GM21515 (cell line): Measurements from ENCODE around the gene SLC35G4.
"Not testable (repeated sequence)": the region's sequence is repeated elsewhere in the genome, so short reads cannot be mapped to it uniquely, and the experiment has no call there.

ENCODE experiments used
- ATAC-seq: cut with Tn5 transposase; IDR thresholded peaks from one replicate; pipeline ENCODE4 v1.9.1; 2021; ENCODE audit not compliant: unreplicated experiment

The SLC35G4 gene

DNA sequence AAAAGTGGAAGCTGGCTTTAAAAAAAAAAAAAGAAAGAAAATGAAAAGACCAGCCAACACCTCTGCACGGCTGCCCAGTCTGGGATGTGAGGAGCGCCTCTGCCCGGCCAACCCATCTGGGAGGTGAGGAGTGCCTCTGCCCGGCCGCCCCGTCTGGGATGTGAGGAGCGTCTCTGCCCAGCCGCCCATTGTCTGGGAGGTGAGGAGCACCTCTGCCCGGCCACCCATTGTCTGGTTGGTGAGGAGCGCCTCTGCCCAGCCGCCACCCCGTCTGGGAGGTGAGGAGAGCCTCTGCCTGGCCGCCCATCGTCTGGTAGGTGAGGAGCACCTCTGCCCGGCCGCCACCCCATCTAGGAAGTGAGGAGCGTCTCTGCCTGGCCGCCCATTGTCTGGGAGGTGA is 3.7 kb downstream of the SLC35G4 start:
- not testable (repeated sequence) for ATAC-seq

DNA sequence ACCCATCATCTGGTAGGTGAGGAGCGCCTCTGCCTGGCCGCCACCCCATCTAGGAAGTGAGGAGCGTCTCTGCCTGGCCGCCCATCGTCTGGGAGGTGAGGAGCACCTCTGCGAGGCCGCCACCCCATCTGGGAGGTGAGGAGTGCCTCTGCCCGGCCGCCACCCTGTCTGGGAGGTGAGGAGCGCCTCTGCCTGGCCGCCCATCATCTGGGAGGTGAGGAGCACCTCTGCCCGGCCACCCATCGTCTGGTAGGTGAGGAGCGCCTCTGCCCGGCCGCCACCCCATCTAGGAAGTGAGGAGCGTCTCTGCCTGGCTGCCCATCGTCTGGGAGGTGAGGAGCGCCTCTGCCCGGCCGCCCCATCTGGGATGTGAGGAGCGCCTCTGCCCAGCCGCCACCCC is 4.2 kb downstream of the SLC35G4 start:
- ATAC-seq, result not testable (repeated sequence)

DNA sequence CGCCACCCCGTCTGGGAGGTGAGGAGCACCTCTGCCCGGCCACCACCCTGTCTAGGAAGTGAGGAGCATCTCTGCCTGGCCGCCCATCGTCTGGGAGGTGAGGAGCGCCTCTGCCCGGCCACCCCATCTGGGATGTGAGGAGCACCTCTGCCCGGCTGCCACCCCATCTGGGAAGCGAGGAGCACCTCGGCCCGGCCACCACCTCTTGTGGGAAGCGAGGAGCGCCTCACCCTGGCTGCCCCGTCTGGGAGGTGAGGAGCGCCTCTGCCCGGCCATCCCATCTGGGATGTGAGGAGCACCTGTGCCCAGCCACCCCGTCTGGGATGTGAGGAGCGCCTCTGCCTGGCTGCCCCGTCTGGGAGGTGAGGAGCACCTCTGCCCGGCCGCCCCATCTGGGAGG is 4.6 kb downstream of the SLC35G4 start:
- not testable (repeated sequence) for ATAC-seq

DNA sequence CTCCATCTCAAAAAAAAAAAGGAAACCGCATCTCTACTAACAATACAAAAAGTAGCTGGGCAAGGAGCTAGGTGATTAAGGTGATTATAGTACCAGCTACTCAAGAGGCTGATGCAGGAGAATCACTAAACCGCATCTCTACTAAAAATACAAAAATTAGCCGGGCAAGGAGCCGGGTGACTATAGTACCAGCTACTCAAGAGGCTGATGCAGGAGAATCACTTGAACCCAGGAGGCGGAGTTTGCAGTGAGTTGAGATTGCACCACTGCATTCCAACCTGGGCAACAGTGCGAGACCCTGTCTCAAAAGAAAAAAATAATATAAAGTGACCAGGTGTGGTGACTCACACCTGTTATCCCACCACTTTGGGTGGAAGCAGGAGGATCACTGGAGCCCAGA is 5.6 kb downstream of the SLC35G4 start:
- not testable (repeated sequence) for ATAC-seq

DNA sequence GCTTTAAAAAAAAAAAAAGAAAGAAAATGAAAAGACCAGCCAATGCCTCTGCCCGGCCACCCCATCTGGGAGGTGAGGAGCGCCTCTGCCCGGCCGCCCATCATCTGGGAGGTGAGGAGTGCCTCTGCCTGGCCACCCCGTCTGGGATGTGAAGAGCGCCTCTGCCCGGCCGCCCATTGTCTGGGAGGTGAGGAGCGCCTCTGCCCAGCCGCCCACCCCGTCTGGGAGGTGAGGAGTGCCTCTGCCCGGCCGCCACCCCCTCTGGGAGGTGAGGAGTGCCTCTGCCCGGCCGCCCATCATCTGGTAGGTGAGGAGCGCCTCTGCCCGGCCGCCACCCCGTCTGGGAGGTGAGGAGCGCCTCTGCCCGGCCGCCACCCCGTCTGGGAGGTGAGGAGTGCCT is 37.9 kb downstream of the SLC35G4 start:
- not testable (repeated sequence) for ATAC-seq

DNA sequence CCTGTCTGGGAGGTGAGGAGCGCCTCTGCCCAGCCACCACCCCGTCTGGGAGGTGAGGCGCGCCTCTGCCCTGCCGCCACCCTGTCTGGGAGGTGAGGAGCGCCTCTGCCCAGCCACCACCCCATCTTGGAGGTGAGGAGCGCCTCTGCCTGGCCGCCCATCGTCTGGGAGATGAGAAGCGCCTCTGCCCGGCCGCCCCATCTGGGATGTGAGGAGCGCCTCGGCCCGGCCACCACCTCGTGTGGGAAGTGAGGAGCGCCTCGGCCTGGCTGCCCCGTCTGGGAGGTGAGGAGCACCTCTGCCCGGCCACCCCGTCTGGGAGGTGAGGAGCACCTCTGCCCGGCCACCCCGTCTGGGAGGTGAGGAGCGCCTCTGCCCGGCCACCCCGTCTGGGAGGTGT is 38.4 kb downstream of the SLC35G4 start:
- not testable (repeated sequence) for ATAC-seq

DNA sequence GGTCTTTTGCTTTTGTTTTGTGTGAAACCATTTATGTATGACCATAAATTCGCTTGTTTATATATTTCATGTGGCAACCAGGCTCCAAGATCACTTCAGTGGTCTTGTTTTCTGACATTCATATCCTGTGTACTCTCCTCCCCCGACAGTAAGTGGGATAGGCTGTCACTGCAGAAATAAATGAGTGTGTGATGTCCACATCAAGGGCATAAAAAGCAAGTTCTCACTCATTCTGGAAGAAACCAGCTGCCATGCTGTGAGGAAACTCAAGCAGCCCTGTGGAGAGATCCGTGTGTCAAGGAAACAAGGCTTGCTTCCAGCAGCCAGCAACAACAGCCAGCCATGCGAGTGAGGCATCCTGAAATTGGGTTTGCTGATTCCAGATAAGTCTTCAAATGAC is 40.4 kb downstream of the SLC35G4 start:
- ATAC-seq, result no peak

DNA sequence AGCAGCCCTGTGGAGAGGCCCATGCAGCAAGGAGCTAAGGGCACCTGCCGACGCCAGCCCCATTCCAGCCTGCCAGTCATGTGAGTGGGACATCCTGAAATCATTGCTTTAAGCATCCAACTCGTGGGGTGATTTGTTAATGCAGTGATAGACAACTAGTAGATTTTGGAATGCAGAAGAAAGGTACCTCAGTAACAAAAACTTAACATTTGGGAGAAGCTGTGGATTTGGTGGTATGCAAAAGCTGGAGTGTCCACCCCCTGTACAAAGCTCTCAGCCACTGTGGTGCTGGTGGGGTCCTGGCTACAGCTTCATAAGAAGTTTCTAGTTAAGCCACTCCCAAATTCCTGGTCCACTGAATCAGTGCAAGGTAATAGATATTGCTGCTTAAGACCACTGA is 42.5 kb downstream of the SLC35G4 start:
- ATAC-seq, result no peak

DNA sequence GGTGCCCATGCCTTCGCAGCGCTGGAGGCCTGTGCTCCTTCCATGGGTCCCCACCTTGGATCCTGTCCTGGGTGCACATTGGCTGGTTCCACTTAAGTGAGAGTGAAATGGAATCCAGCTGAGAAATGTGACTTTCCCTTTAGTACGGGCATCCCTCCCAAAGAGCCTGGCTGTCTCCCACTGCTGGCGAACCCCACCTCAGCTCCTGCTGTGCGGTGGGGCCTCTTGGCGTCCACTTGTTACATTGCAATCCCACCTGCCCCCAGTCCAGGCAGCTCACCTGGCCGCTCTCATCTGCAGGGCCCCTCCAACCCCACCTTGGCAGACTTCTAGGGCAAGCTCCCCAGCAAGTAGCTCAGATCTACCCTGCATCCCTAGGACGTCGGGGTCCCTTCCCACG is 44.1 kb downstream of the SLC35G4 start:
- ATAC-seq, result no peak

DNA sequence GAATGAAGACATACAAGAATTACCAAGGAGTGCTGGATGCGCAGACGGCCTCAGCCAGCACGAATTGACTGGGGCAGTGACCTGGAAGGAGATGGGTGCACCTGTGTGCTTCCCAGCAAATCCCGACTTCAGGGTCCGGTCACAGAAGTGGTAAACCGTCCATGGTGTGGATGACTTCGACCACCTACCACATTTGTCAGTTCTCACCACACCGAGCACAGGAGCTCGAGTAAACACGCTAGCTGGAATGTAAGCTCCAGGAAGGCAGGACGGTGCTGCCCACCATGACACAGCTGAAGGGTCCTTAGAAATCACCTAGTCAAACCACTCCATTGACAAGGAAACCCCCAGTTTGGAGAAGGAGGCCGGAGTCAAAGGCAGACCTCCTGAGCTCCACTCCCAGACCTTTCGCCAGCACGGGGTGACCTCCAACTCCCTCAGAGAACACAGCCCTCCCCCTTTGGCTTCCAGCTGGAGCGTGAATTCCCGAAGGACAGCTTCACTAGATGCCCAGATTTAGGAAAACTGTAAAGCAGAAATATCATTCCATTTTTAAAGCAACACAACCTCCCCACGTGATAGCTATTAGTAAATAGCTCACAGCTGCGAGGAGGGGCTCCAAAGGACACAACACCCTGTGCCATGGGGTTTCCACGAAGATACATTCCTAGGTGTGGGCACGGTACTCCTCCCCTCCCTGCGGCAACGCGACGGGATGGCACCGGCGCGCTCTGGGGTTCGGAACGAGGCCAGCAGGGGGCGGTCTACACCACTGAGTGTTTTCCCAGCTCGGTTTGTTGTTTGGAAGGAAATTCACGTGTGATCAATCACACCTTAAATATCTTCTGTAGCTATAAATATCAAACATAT is 45.6 kb downstream of the SLC35G4 start:
- no peak for ATAC-seq

DNA sequence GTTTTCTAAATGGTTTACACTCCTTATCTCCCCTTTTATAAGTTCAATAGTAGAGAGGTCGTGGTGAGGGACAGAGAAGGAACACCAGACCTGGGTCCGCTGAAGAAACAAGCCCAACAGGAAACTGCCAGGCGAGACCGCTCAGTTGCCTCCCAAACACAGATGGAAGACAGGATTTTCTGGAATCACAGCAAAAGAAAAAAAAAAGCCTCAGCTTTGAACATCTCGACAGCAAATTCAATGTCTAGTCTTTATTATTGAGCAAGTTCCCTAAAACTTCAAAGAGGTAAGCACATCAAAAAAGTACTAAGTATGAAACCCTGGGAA is 46.2 kb downstream of the SLC35G4 start:
- no peak for ATAC-seq

DNA sequence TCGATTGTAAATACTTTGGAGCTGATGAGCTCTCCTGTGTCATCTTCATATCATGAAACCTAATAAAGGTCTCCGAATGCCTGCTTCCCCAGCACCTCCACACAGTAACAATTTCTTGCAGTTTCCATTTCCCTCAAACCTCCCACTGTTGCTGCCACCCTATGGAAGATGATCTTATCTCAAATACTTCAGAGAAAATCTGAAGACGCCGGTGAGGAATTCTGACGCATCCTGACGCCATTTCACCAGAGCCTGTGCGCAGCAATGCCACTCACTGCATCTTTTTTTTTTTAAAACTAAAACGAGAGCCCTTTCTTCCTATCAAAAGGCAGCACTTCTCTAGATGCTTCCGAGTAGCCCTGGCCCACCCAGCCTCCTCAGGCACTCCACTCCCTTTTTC is 47.8 kb downstream of the SLC35G4 start:
- ATAC-seq, result no peak

DNA sequence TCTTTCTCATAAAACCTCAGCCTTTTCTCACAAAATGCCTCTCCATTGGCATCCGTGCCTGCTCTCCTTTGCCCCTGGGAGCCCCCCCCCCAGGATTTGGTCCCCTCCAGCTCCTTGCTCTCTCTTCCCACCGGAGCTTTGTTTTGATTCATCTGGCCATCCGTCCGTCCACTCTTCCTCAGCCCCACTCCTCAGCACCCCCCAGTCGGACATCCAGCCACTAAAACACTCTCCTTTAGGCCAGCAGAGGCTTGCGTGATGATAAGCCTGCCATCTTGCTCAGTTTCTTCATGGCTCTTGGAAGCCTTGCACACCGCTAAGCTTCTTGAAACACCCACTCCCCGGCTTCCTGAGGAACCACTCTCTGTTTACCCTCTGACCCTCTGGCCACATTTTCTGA is 48.2 kb downstream of the SLC35G4 start:
- no peak for ATAC-seq

DNA sequence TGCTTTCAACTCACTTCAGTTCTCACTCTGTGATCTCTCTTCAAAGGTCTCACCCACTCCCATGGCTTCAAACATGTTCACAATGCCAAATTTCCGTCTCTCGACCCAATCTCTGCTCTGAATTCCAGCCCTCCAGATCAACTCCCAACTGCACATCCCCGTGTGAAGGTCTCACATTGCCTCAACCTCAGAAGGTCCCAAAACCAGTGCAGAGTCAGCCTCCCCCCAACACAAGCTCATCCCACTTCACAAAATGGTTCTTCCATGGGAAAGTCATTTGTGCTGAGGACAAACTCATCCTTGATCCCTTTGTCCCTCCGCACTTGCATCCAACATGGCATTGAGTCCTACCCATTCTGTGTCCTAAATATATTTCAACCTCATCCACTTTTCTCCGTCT is 48.6 kb downstream of the SLC35G4 start:
- no peak for ATAC-seq

DNA sequence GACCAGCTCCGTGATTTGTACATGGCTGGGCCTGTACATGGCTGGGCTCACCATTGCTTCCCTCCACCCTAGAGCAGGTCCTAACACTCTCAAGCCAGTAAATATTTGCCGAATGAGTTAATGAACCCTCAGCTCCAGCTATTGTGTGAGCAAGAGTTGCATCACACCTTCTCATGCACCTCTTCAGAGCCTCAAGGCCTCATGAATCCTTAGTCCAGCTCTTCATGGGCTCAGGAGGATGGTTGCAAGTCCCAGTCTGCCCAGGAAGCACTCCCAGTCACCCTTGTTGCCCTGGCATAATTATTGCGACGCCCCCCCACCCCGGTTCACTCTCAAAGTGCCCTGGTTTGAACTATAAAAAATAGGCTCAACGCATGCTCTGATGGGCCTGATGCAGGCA is 49.6 kb downstream of the SLC35G4 start:
- ATAC-seq, result no peak
